Suprapubic skin (tissue), 4 donors: Measurements from ENCODE around the gene TMEM63B. TPM values are rescaled to one million over a fixed set of nuclear protein-coding genes. Genes with fewer than 3 reads are reported as not detected.

Source experiments
- DNase-seq, 2 donors: peaks; one replicate each; pipeline ENCODE4 v3.0.0-alpha.2; 2019; ENCODE audit warnings: low spot score in 2 of 2
- H3K27ac ChIP-seq: fragments of 200-600 bp; sonication (generic); one replicate; pipeline ENCODE4 v1.5.1; 2019
- H3K27me3 ChIP-seq: fragments of 200-600 bp; sonication (generic); one replicate; pipeline ENCODE4 v1.5.1; 2019
- H3K36me3 ChIP-seq: fragments of 200-600 bp; sonication (generic); one replicate; pipeline ENCODE4 v1.5.1; 2019
- H3K4me1 ChIP-seq: fragments of 200-600 bp; sonication (generic); one replicate; pipeline ENCODE4 v1.5.1; 2019
- H3K4me3 ChIP-seq: fragments of 200-600 bp; sonication (generic); one replicate; pipeline ENCODE4 v1.5.1; 2019; ENCODE audit warnings: mild to moderate bottlenecking
- H3K9me3 ChIP-seq: fragments of 200-600 bp; sonication (generic); one replicate; pipeline ENCODE4 v1.5.1; 2019
- CTCF ChIP-seq, 2 donors: fragments of 200-600 bp in 1 of 2; fragments of 450-650 bp in 1 of 2; sonication (generic) in 1 of 2; IDR thresholded peaks; one replicate each; pipeline ENCODE4 v1.5.1; 2016 to 2019; ENCODE audit warnings: antibody characterized with exemption in 2 of 2, mild to moderate bottlenecking in 1 of 2, moderate library complexity in 1 of 2
- EP300 ChIP-seq: sonication (generic); formaldehyde crosslinking; IDR thresholded peaks from one replicate; pipeline ENCODE4 v1.6.1; 2017; ENCODE audit warnings: antibody characterized with exemption
- POLR2A ChIP-seq, 2 donors: fragments of 450-650 bp; IDR thresholded peaks; one replicate each; pipeline ENCODE4 v1.6.1; 2017; ENCODE audit warnings: antibody characterized with exemption in 2 of 2, mild to moderate bottlenecking in 2 of 2, moderate library complexity in 2 of 2
- POLR2AphosphoS5 ChIP-seq, 3 donors: sonication (generic); formaldehyde crosslinking; IDR thresholded peaks; one replicate each; pipeline ENCODE4 v1.6.1; 2017; ENCODE audit warnings: antibody characterized with exemption in 3 of 3
- WGBS: methylation state at CpG from one replicate; pipeline ENCODE4 v1.1.5; 2018; 5-methylcytosine and 5-hydroxymethylcytosine counted together
- total RNA-seq, 4 donors: library from RNA; depleted of rRNA; stranded (reverse); fragments of >200 nt; gene quantifications; one replicate each; pipeline ENCODE4 v1.1.0, GENCODE V29; 2016

Gene TMEM63B
- total RNA-seq, 4 donors from 2014 or later: 71.5 to 89.0 (median 84.5) TPM

GRCh38 chr6:44166116-44166515 is 38.8 kb downstream of the TMEM63B start:
- Histone ChIP-seq H3K27me3 (no peaks in the 10 kb centered on the region), H3K36me3 (no peaks in the 10 kb centered on the region), H3K27ac (no peak overlapping the region), H3K4me1 (peaks cover 12% of the 10 kb centered on the region), H3K4me3 (no peak overlapping the region), H3K9me3 (no peaks in the 10 kb centered on the region)
- no peak for DNase-seq
- WGBS: 80% methylated on average over 7 of the region's 7 CpGs
- TF ChIP-seq POLR2AphosphoS5 (IDR thresholded peaks at IDR 0.05) (no peak), EP300 (no peak), POLR2A (IDR thresholded peaks at IDR 0.05) (no peak), CTCF (IDR thresholded peaks at IDR 0.05) (no peak)

DNA sequence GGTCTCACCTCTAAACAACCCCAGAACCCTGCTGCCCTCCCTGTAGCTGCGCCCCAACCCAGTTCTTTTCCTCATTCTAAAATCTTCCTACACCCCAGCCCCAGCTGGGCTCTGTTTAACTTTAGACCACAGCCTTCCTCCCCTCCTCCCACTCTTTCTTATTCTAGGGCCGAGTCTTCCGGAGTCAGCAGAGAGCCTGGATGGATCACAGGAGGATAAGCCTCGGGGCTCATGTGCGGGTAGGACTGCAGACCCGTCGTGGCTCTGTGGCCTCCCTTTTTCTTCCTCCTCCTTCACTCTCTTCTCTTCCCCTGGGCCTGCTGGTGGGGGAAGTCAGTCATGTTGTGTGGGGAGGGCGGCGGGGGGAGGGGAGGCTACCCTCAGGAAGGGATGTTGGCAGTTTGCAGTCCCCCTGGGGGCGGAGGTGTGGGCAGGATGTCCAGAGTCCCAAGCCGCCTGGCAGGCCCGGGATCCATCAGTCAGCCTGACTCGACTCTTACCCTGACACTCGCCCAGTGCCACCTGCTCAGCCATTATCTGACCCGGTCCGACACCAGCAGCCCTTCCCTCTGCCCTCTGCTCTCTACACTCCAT is 39.3 kb downstream of the TMEM63B start:
- Histone ChIP-seq H3K4me1 (peaks cover 12% of the 10 kb centered on the region), H3K27ac (no peak overlapping the region), H3K27me3 (no peaks in the 10 kb centered on the region), H3K9me3 (no peaks in the 10 kb centered on the region), H3K36me3 (no peaks in the 10 kb centered on the region), H3K4me3 (no peak overlapping the region)
- no peak for DNase-seq
- 55% methylated on average over 16 of the region's 16 CpGs for WGBS
- TF ChIP-seq POLR2A (IDR thresholded peaks at IDR 0.05): no peak
- TF ChIP-seq EP300: no peak
- TF ChIP-seq CTCF (IDR thresholded peaks at IDR 0.05): no peak
- no peak for TF ChIP-seq POLR2AphosphoS5 (IDR thresholded peaks at IDR 0.05)

GRCh38 chr6:44167567-44167966 is 40.2 kb downstream of the TMEM63B start:
- Histone ChIP-seq H3K27me3 (no peaks in the 10 kb centered on the region), H3K9me3 (no peaks in the 10 kb centered on the region), H3K36me3 (no peaks in the 10 kb centered on the region), H3K4me3 (no peak overlapping the region), H3K4me1 (peaks cover 13% of the 10 kb centered on the region), H3K27ac (no peak overlapping the region)
- 84% methylated on average over 1 of the region's 1 CpG for WGBS
- TF ChIP-seq CTCF (IDR thresholded peaks at IDR 0.05) (no peak), EP300 (no peak), POLR2A (IDR thresholded peaks at IDR 0.05) (no peak)
- no peak for DNase-seq

GRCh38 chr6:44169154-44169553 is 41.8 kb downstream of the TMEM63B start:
- no peaks in the 10 kb centered on the region for H3K27me3 ChIP-seq
- 32% methylated on average over 9 of the region's 9 CpGs for WGBS
- no peaks in the 10 kb centered on the region for H3K36me3 ChIP-seq
- no peak for TF ChIP-seq POLR2AphosphoS5 (IDR thresholded peaks at IDR 0.05)
- no peak overlapping the region for H3K27ac ChIP-seq
- no peak overlapping the region for H3K4me3 ChIP-seq
- H3K4me1 ChIP-seq: peaks cover 19% of the 10 kb centered on the region
- no peak for DNase-seq
- no peaks in the 10 kb centered on the region for H3K9me3 ChIP-seq

DNA sequence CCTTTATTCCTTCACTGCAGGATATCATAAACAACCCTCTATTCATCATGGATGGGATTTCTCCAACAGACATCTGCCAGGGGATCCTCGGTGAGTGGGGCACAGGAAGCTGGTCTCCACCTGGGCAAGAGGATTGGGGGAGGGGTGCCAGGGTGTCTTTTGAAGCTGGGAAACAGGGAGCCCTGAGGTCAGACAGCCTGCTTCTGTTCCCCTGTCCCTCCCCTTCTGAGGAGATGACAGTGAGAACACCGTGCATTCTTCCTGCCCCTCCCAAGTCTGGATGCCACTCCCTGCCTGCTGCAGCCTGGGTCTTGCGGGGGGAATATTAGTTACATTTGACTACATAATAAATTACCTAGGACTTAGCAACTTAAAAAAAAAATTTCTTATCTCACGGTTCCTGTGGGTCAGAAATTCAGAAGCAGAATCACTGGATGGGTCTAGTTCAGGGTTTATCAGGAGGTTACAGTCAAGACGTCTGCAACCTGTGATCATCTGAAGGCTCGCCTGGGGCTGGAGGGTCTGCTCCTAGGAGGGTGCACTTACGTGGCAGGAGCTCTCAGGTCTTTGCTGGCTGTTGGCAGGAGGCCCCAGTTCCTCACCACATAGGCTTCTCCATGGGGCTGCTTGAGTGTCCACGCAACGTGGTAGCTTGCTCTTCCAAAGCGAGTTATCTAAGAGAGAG is 42.7 kb downstream of the TMEM63B start:
- peaks cover 19% of the 10 kb centered on the region for H3K4me1 ChIP-seq
- TF ChIP-seq EP300 (no peak), POLR2AphosphoS5 (IDR thresholded peaks at IDR 0.05) (no peak), POLR2A (IDR thresholded peaks at IDR 0.05) (no peak), CTCF (IDR thresholded peaks at IDR 0.05) (no peak)
- H3K27ac ChIP-seq: no peak overlapping the region
- H3K27me3 ChIP-seq: no peaks in the 10 kb centered on the region
- DNase-seq: no peak
- H3K36me3 ChIP-seq: no peaks in the 10 kb centered on the region
- H3K9me3 ChIP-seq: no peaks in the 10 kb centered on the region
- H3K4me3 ChIP-seq: no peak overlapping the region
- 75% methylated on average over 10 of the region's 10 CpGs for WGBS
